GM21390 (cell line): ENCODE measurements around the gene TEX53.

Source experiments
- ATAC-seq: cut with Tn5 transposase; IDR thresholded peaks from one replicate; pipeline ENCODE4 v1.9.1; 2021; ENCODE audit not compliant: unreplicated experiment

The TEX53 gene

DNA sequence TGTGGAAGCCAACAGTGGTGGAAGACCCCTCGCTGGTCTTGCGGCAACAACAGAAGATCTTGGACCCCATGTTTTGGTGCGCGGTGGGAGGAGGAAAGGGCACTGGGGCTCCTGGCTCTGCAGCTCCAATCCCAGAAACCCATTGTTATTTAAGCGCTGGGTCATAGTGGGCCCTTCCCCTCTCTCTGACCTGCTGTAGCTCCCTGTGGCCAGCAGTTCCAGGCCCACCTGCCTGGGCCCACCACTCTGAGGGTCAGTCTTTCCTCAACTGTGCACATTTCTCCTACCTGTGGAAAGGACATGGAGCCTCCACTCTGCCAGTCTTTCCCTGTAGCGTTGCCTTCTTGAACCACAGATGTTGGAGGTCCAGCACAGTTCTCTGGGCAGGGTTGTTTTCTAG is at the start of gene TEX53:
TEX53 (minus strand) TSS at position 101 of the 400 bp plus-strand sequence; CDS start at position 70, 31 bp downstream.
- ATAC-seq: no peak

DNA sequence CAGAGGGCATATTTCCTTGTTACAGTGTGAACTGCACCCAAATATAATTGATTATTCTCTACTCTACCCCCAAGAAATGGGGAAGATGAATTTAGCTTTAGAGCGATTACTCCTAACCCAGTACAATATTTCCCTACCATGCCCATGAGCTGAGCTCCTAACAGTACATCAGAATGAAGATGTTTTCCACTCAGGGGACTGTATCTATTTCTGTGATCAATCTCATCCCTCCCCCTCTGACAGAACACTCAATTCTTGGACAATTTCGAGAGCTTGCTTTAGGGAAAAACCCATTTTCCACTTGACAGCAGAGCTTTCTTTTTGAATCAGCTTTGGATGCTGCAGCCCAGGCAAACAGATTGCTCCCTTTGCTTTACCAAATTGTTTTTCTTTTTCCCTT is 49.1 kb upstream of the TEX53 start:
- ATAC-seq: no peak

DNA sequence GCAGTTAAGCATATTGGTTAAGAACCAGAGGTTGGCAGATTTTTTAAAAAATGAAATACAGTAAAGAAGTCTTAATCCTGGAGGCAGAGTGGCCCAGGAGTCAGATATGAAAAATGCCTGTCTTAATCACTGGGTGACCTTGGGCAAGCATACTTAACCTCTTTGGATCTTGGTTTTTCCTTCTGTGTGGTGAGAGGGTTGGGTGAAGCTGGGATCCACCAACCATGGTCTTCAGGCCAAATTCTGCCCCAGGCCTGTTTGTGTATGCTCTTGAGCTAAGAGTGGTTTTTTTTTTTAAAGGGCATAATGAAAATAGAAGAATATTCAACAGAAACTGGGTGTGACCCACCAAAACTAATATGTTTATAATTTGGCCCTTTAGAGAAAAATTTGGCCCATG is 44.4 kb upstream of the TEX53 start:
- no peak for ATAC-seq

DNA sequence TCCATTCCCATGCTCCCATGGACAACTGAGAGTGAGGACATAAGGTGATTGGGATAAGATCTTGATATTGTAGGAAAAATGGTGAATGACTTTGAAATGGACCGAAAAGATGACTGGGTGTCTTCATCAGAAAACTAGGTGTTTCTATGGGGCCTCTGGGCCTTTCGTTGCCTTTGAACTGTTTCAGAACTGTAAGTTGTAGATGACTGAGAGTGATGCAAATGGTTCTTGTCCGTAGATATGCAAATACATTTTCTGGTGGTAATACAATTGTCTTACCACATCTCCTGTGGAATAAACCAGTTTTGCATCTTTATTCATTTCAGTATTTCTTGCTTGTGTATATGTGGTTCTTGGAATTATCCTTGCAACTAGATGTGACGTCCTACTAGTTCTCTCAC is 40.3 kb upstream of the TEX53 start:
- peak; percentile 46 for ATAC-seq

DNA sequence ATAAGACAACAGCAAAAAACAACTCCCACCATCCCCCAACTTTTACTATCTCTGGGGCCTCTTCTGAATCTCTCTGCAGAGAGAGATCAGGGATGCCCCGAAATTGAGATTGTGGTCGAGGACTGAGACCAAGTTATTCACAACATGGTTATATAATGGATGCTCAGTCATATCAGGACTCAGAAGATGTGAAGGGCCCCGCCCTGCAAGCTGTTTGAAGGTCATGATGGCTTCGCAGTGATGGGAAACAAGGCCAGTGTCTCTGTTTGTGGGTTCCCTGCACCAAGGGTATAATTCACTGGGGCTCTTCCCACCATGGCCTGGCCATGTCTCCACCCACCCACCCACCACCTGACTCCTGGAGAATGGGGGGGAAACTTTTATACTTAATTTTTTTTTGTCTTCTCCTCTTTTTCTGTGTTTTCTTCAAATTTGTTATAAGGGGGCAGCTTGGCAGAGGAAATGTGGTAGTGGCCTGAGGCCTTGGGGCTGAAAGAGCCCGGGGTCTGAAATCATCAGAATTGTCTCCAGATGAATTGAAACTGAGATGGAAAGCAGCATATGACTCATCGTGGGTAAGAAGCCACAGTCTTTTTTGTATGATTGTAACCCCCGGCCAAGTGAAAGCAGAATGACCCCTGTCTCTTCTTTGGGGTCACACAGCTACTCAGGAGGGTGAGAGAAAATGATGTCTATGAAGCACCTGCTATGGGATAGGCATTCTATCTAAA is 39.4 kb upstream of the TEX53 start:
- peak; percentile 62 for ATAC-seq

DNA sequence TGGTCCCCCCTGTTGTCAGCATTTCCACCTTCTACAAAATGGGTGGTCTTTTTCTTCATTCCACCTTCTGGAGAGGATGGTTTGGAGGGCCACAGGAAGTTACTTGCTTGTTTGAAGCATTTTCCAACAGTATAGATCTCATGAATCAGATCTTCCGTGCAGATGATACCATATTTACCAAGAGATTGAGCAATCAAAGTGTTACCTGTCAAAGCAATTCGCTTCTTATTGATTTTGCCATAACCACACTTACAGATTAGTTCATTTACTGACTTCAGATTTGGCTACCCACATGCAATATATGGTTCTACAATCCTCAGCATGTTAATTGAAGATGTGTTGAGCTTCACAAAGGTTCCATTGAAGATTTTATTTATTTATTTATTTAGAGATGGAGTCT is 38.3 kb upstream of the TEX53 start:
- no peak for ATAC-seq

DNA sequence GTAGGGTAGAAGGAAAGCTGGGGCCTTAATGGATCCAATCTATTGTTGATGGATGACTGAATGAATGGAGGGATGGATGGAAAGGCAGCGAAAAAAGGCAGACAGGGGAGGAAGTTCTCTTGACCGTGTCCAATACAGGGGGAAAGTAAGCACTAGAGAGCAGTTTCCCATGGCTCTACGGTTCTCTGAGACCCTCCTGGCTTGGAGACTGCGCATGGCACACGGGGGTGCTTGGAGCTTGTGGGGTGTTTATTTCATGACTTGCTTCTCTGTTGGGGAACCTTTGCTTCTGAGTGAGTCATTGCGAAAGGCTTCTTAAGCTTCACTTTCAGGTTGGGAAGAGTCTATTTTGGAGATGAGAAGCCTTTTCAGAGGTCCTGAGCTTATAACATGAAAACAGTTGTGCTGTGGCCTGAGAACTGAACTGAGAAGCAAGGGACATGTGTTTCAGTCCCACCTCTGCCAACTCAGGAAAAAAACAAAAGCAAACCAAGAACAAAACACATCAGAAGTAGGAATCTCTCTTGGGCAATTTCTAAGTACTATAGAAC is 37.2 kb upstream of the TEX53 start:
- peak; percentile 53 for ATAC-seq

DNA sequence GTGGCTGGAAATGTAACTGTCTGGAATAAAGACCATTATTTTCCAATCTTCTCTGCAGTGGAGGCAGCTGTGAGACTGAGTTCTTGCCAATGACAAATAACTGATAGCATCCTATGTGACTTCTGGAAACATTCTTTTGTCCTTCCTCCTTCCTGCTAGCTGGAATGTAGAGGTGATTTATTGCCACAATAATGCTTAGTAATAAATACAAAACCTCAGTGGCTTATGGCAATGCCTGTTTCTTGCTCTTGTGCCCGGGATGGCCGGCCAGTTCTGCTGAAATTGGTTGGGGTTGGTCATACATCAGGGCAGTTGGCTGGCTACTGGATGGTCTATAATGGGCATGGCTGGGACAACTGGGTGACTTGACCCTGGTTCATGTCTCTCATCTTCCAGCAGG is 36.5 kb upstream of the TEX53 start:
- no peak for ATAC-seq

DNA sequence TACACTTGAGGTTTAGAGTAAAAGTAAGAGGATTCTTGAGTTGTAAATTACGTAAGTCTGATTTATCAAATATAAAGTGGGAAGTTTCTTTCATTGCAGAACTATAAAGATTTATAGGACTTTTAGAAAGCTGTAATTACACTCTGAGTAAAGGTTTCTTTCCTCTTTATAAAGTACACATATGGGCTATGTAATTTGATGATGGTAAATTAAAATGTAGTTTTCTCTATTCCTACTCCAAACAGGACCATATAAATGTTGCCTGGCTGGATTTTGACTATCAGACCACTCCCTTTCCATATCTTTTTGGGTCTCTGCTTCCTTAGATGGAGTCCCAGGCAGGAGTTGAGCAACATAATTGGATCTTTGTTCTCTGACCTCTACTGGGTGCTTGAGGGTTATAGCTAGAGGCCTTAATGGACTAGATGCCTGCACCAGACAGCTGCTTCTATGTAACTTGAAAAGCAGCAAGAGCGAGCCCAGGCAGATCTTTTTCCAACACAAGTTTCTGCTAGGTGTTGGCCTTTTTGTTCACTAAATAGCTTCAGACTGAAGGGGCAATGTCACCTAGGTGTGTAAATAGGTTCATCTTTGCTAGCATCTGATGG is 35.7 kb upstream of the TEX53 start:
- no peak for ATAC-seq

DNA sequence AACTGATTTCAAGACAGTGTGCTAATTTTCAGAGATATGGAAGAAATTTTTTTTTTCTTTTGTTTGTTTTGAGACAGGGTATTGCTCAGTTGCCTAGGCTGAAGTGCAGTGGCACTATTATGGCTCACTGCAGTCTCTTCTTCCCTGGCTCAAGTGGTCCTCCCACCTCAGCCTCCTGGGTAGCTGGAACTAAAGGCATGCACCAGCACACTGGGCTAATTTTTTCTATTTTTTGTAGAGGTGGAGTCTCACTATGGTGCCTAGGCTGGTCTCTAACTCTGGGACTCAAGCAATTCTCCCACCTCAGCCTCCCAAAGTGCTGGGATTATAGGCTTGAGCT is 34.3 kb upstream of the TEX53 start:
- ATAC-seq: no peak

DNA sequence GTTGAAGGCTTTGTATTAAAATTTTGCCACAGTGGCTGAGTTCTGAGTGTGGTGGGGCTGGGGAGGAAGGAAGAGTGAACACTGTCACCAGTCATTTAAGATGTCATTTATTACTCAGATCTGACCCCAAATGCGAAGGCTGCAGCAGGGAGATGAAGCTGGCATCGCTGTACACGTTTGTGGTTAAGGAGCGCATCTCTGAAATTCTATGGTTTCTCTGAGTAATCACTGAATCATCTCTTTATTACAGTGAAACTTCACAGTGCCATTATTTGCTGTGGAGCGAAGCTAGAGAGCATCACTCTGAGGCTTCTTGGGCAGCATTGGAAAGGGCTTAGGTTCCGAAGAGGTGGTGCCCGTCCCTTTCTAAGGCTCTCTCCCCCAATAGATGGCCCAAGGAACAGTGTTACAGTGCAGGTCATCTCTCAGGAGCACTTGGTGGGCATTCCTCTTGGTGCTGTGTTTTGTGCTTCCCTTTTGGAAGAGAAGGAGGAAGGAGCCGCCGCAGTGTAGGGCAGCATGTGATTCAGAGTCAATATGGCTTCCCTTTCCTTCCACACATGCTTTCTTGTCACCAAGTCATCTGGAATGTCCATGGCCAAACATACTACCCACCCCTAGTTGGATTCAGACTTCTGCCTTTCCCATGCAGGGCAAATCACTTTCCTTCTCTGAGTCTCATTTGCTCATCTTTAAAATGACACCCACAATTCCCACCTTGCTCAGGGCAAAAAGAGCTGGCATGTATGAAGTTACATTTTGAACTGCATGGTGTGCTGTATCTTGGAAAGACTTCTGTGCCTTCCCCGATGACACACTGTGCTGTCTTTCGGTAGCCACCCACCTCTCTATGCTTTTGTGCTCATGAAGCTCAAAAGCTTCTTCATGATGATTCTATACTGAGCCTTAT is 33.7 kb upstream of the TEX53 start:
- peak; percentile 65 for ATAC-seq

DNA sequence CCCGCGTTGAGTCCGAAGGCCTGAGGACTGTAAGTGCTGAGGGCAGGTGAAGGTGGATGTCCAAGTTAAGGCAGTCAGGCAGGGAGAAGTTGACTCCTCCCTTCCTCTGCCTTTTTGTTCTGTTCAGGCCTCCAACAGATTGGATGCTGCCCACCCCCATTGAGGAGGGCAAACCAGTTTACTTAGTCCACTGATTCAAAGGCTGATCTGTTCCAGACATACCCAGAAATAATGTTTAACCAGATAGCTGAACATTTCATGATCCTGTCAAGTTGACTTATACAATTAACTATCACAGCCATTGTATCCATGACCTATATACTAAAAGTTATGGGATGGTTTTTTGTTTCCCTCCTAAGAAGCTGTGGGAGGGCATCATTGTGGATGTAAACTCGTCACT is 32.7 kb upstream of the TEX53 start:
- ATAC-seq: no peak

DNA sequence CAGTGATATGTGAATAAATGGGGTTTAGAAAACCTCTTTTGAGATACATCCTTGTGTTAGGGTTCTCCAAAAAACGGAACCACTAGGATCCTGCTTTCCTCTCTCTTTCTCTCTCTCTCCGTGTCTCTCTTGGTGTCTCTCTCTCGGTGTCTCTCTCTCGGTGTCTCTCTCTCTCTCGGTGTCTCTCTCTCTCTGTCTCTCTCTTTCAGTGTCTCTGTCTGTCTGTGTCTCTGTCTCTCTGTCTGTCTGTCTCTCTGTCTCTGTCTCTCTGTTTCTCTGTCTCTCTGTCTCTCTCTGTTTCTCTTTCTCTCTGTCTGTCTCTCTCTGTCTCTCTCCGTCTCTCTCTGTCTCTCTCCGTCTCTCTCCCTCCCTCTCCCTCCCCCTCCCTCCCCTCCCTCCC is 32.2 kb upstream of the TEX53 start:
- ATAC-seq: no peak

DNA sequence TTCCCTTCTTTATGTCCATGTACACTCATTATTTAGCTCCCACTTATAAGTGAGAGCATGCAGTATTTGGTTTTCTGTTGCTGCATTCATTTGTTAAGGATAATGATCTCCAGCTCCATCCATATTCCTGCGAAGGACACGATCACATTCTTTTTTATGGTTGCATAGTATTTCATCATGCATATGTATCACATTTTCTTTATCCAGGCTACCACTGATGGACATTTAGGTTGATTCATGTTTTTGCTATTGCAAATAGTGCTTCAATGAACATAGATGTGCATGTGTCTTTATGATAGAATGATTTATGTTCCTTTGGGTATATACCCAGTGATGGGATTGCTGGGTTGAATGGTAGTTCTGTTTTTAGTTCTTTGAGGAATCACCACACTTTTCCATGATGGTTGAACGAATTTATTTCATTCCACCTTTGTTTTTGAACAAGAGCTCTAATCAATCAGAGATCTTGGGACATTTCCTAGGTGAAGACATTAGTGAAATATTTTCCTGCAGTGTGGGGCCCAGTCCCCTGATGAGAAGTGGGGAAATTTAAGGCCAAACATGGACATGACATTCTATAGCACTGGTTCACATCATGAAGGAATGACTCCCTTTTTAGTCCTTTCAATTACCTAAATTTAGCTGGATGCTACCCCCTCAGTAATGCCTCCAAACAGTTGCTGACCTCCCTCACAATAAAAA is 31.5 kb upstream of the TEX53 start:
- ATAC-seq: no peak

DNA sequence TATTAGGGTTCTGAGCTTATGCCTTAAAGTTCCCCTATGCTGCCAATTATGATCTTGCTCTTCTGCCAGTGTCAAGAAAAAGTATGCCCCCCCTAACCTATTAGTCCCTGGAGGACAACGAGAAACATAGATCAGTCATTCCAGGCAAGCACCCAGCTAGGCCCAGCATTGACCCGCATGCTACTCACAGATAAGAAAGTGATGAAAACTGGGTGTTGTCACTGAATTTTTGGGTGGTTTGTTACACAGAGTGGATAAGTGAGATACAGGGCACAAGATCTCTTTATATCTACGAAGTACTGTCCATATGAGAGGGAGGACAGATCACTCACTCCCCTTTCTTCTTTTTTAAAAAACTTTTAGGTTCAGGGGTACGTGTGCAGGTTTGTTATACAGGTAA is 30.8 kb upstream of the TEX53 start:
- ATAC-seq: no peak

DNA sequence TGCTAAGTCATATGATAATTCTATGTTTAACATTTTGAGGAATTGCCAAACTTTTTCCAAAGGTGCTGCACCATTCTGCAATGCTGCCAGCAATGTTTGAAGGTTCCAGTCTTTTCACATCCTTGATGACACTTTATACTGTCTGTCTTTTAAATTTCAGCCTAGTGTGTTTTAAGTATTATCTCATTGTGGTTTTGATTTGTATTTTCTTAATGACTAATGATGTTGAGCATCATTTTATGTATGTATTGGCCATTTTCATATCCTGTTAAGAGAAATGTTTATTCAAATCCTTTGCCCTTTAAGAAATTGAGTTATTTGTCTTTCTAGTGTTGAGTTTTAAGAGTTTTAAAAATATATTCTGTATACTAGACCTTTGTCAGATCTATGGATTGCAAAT is 29.4 kb upstream of the TEX53 start:
- no peak for ATAC-seq

DNA sequence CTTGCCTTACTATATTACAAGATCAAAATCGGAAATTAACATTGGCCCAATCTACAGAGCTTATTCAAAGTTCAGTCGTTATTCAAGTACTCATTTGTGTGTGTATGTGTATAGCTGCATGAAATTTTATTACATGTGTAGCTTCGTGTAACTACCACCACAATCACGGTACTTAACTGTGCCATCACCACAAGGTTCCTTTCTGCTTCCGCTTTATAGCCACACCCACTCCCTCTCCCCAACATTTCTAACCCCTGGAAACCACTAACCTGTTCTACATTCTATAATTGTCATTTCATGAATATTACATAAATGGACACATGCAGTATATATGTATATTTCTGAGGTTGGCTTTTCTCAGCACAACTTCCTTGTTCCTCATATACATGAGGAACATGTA is 28.3 kb upstream of the TEX53 start:
- no peak for ATAC-seq

DNA sequence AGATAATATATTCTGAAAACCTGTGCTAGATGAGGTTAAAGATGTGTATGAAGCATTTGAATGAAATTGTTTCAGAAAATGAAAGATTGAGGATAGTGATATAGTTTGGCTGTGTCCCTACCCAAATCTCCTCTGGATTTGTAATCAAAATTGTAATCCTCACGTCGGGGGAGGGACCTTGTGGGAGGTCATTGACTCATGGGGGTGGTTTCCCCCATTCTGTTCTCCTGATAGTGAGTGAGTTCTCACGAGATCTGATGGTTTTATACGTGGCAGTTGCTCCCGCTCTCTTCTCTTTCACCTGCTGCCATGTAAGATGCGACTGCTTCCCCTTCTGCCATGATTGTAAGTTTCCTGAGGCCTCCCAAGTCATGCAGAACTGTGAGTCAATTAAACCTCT is 26.4 kb upstream of the TEX53 start:
- ATAC-seq: no peak

DNA sequence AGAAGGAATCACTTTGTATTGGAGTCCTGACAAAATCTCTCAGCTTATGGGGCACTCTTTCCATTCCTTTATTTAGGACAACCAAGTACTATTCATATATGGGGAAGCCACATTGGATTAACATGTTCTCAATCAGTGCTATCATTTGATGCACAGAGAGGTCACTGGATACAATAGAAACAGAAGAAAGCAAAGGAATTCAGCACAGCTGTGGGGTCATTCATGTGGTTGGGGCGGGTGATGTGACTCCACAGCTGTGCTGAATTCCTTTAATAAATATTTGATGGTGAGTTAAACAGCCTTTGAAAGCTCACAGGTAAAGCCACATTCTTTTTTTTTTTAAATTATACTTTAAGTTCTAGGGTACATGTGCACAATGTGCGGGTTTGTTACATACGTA is 25.2 kb upstream of the TEX53 start:
- no peak for ATAC-seq

DNA sequence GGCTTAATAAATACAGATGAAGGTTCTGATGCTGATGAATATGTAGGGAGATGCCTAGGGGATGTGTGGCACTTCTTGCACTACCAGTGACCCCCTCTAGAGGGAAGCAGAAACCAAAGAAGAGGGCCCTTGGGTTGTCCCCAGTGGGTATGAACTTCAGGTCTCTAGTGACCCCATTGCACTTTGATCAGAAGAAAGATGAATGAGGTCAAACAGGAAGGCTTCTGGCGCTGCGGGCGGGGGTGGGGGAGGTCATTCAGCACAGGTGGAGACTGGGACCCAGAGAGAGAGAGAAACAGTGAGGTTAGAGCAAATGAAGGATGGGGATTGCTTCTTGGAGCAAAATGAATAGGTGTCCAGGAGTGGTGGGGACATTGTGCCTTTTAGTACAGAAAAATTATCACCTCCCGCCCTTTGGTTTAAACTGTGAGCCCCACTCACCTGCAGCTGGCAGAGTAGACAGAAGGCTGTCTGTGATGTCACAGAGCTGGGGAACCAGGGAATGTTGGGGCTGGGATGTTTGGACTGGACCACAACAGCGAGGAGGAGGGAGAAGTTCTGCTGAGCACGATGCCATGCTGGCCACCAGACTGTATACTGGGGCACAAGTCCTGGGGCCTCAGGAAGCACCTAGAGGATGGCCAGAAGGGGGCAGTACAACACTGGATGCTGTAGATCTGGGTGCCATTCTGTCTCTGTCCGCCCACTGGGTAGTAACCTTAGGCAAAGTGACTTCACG is 24.2 kb upstream of the TEX53 start, which contains the start of gene TEX48:
TEX48 (minus strand) TSS at position 599 of the 739 bp plus-strand sequence. CDS start 10,469 bp downstream, outside the sequence.
- peak; percentile 93 for ATAC-seq
